Mucosa of stomach (tissue), 1 donor: ENCODE data around the gene NOX4.
"Not testable (repeated sequence)": the region's sequence is repeated elsewhere in the genome, so short reads cannot be mapped to it uniquely, and the experiment has no call there.

Source experiments
- H3K27me3 ChIP-seq: one replicate; pipeline ENCODE4 v1.7.0; 2013; ENCODE audit warnings: mild to moderate bottlenecking, low read length; ENCODE audit not compliant: control insufficient read depth, insufficient read depth
- H3K36me3 ChIP-seq: one replicate; pipeline ENCODE4 v1.7.0; 2013; ENCODE audit warnings: low read length; ENCODE audit not compliant: control insufficient read depth, insufficient read depth
- H3K4me1 ChIP-seq: one replicate; pipeline ENCODE4 v1.7.0; 2013; ENCODE audit warnings: mild to moderate bottlenecking, low read length; ENCODE audit not compliant: control insufficient read depth, insufficient read depth
- H3K4me3 ChIP-seq: one replicate; pipeline ENCODE4 v1.7.0; 2013; ENCODE audit warnings: low read length
- H3K9ac ChIP-seq: one replicate; pipeline ENCODE4 v1.7.0; 2013; ENCODE audit warnings: mild to moderate bottlenecking, low read length, moderate library complexity
- H3K9me3 ChIP-seq: one replicate; pipeline ENCODE4 v1.7.0; 2013; ENCODE audit warnings: mild to moderate bottlenecking, low read length, moderate library complexity; ENCODE audit not compliant: control insufficient read depth
- donor health status: Pancreatic carcinoma.

Gene NOX4

DNA sequence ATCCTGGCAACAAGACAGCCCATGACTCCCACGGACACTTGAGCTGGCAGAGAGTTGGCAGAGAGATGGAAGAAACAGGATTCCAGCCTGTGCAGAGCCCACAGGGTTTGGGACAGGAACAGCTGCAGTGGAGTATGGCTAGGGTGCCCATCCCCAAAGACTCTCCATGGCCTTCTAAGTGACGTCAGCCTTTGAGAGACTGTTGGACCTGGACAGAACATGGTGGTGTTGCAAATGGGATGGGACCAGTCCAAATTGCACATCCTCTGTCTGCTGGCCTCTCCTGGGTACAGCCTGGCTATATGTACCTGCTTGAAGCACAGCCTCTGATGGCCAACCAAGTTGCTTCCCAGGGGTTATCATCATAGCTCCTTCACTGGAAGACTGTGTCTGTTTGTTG is 34.5 kb downstream of the NOX4 start:
- Histone ChIP-seq H3K36me3 (no peaks in the 10 kb centered on the region), H3K9me3 (no peaks in the 10 kb centered on the region), H3K4me1 (no peaks in the 10 kb centered on the region), H3K4me3 (no peak overlapping the region), H3K27me3 (no peaks in the 10 kb centered on the region), H3K9ac (no peak overlapping the region)

DNA sequence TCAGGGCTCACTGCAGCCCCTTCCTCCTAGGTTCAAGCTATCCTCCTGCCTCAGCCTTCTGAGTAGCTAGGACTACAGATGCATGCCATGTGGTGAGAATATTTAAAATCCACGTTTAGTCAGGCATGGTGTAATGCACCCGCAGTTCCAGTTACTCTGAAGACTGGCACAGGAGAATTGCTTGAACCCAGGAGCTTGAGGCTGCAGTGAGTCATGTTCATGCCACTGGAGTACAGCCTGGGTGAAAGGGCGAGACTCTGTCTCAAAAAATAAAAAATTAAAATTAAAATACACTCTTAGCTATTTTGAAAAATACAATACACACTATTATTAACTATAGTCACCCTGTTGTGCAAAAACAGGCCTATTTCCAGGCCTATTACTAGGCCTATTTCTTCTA is 38.4 kb downstream of the NOX4 start:
- no peaks in the 10 kb centered on the region for H3K9me3 ChIP-seq
- no peak overlapping the region for H3K4me3 ChIP-seq
- no peak overlapping the region for H3K9ac ChIP-seq
- no peaks in the 10 kb centered on the region for H3K36me3 ChIP-seq
- no peaks in the 10 kb centered on the region for H3K27me3 ChIP-seq
- no peaks in the 10 kb centered on the region for H3K4me1 ChIP-seq

DNA sequence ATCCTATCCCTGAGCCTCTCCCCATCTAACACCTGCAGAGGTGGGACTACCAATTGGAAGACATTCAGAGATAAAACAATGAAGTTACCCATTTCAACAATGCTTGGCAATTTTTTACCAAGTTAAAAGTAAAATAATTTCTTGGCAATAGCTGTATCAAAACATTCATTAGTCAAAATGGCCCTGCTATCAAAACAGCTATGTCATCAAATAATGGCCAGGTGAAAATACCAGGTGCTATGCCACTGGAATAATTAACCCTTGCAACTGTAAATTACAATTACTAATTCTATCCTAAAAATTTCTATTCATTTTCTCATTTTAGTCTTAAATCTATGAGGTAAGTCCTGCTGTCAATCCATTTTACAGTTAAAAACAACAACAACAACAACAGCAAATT is 43.3 kb downstream of the NOX4 start:
- Histone ChIP-seq H3K9me3 (no peaks in the 10 kb centered on the region), H3K9ac (no peak overlapping the region), H3K36me3 (no peaks in the 10 kb centered on the region), H3K4me1 (no peaks in the 10 kb centered on the region), H3K27me3 (no peaks in the 10 kb centered on the region), H3K4me3 (no peak overlapping the region)

DNA sequence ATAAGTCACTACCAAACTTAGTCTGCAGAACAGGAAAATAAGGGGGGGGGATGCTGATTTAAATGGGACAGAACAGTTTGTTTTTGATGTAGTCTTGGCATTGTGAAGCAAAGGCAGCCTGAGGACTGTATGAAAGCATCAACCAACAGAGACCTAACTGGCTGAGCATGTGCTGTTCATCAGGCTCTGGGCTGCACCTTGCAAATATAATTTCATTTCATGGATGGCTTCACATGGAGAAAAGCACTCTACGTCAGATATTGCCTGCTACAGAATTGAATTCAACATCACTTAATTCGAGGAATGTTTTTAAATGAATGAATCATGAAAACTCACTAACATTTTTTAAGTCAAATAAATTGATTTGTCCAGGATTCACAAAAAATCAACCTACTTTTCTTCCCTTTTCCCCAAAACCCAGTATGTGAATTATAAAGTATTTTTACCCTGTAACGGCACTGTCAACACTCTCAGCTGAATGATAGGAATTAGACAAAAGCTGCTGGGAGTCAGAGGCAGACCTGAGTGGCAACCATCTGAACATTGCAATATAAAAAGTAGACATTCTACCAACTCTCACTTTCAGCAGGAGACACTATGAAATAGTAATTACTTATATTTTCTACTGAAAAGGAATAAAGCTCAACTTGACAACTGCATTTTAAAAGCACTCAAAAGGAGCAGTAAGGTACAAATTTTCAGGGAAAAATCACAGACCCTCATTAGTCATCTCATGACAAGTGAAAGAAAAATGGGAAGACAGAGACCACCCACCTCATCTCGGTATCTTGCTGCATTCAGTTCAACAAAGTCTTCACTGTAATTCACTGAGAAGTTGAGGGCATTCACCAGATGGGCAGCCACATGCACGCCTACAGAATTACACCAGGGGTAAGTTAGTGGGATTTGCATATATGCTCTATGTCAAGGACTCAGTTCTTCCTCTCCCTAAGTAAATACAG is 47.5 kb downstream of the NOX4 start:
- Histone ChIP-seq H3K27me3 (no peaks in the 10 kb centered on the region), H3K4me3 (no peak overlapping the region), H3K9ac (no peak overlapping the region), H3K4me1 (no peaks in the 10 kb centered on the region), H3K9me3 (no peaks in the 10 kb centered on the region), H3K36me3 (no peaks in the 10 kb centered on the region)

DNA sequence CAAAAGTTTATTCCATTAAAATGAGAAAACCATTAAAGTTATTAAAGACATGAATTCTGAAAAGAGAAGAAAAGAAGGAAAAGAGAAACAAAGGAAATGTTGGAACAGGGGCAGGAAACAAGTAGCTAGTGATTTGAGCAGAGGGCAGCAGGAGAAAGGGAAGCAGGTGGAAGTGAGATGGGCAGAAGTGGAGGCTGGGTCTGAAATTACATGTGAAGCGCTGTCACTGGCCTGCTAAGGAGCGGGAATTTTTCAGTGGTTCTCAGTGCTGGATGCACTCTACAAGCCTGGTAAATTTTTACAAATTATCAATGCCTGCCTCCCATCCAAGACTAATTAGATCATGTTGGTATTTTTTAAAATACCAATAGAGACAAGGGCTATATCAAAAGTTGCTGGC is 48.4 kb downstream of the NOX4 start:
- H3K9ac ChIP-seq, result no peak overlapping the region
- H3K4me3 ChIP-seq, result no peak overlapping the region
- H3K36me3 ChIP-seq, result no peaks in the 10 kb centered on the region
- H3K4me1 ChIP-seq, result no peaks in the 10 kb centered on the region
- H3K27me3 ChIP-seq, result no peaks in the 10 kb centered on the region
- H3K9me3 ChIP-seq, result no peaks in the 10 kb centered on the region

DNA sequence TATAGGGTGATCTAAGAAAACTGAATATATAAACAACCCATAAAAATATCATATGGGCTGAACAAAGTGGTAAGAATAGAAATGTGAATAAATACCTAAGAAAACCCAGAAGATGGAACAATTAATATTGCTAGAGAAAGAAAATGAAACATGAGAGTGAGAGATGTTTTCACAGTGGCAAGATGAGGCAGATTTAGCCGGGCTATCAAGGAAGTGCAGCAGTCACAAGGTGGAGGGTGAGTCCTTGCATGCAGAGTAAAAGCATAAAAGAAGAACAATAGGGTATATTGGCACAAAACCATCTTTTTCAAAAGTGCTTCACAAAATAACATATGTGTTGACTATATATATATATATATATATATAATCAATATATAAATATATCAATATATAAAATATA is 49.6 kb downstream of the NOX4 start:
- no peak overlapping the region for H3K4me3 ChIP-seq
- H3K36me3 ChIP-seq, result no peaks in the 10 kb centered on the region
- no peaks in the 10 kb centered on the region for H3K4me1 ChIP-seq
- no peaks in the 10 kb centered on the region for H3K9me3 ChIP-seq
- H3K27me3 ChIP-seq, result no peaks in the 10 kb centered on the region
- no peak overlapping the region for H3K9ac ChIP-seq

DNA sequence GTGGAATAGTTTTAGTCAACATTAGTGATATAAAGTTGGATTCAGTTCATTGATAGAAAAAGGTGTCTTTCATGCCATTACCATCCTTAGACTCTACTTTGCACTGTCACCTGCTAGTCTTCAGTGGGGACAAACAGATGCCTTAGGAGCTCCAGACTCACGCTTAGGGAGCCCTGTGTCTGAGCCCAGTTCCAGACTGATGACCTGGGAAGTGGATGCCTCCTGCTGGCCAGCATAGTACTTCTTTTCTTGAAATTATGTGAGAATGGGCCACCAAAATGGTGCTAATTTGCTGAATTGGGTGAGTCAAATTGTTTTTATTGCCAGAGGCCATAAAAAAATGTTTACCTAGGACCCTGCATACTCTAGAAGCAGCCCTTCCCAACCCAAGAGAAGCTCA is 53.9 kb downstream of the NOX4 start:
- Histone ChIP-seq H3K4me3 (no peak overlapping the region), H3K36me3 (no peaks in the 10 kb centered on the region), H3K27me3 (no peaks in the 10 kb centered on the region), H3K9me3 (no peaks in the 10 kb centered on the region), H3K4me1 (no peaks in the 10 kb centered on the region), H3K9ac (no peak overlapping the region)

DNA sequence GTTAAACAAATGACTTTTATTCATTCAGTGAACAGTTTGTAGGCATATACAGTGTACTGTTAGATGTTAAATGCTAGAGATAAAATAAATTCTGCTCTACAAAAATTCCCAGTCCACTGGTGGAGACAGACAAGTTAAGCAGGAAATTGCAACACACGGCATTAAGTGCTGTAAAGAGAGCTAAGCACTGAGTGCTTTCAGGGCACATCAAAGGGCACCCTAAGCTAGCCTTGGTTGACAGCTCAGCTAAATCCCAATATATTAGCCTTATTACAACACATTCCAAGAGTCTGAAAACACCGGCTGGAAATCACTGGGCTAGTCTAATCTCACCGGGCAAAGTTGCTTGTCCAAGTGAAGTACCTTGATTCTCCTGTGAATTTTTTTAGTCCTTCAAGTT is 55.1 kb downstream of the NOX4 start:
- H3K27me3 ChIP-seq, result no peaks in the 10 kb centered on the region
- H3K36me3 ChIP-seq, result no peaks in the 10 kb centered on the region
- no peak overlapping the region for H3K4me3 ChIP-seq
- no peaks in the 10 kb centered on the region for H3K4me1 ChIP-seq
- H3K9ac ChIP-seq, result no peak overlapping the region
- no peaks in the 10 kb centered on the region for H3K9me3 ChIP-seq

DNA sequence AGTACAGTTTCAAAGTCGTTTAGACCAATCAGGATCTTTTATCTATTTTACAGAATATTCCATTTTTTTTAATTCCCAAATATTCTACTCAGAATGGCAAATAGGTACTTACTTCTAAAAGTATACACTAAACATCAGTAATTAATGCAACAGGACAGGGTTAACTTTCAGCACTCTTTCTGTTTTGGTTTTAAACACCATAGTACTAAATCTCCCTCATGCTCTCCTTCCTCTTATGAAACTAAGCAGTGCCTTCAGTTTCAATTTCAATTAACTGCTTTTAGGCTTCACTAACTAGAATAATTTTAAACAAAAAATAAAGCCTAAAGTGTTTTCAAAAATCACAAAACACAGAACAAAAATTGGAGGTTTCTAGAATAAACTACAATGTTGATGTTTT is 57.9 kb downstream of the NOX4 start:
- no peak overlapping the region for H3K4me3 ChIP-seq
- no peaks in the 10 kb centered on the region for H3K36me3 ChIP-seq
- no peaks in the 10 kb centered on the region for H3K4me1 ChIP-seq
- no peak overlapping the region for H3K9ac ChIP-seq
- no peaks in the 10 kb centered on the region for H3K9me3 ChIP-seq
- H3K27me3 ChIP-seq, result no peaks in the 10 kb centered on the region

DNA sequence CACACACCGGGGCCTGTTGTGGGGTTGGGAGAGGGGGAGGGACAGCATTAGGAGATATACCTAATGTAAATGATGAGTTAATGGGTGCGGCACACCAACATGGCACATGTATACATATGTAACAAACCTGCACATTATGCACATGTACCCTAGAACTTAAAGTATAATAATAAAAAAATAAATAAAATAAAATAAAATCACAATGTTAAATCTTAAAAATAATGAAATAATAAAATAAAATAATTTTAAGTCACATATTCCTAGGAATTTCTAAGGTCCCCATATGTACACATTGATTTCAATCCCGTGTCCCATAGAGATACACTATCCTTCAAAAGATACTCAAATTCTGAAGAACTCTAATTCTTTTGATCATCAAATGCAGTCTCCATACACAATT is 59.0 kb downstream of the NOX4 start:
- H3K36me3 ChIP-seq, H3K4me3 ChIP-seq, H3K4me1 ChIP-seq, H3K27me3 ChIP-seq, H3K9me3 ChIP-seq, H3K9ac ChIP-seq: not testable (repeated sequence)

DNA sequence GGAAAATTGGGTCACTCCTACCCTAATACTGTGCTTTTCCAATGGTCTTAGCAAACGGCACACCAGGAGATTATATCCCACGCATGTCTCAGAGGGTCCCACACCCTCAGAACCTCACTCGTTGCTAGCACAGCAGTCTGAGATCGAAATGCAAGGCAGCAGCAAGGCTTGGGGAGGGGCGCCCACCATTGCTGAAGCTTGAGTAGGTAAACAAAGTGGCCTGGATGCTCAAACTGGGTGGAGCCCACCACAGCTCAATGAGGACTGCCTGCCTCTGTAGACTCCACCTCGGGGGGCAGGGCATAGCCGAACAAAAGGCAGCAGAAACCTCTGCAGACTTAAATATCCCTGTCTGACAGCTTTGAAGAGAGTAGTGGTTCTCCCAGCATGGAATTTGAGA is 64.7 kb downstream of the NOX4 start:
- not testable (repeated sequence) for H3K4me1 ChIP-seq, H3K36me3 ChIP-seq, H3K27me3 ChIP-seq

DNA sequence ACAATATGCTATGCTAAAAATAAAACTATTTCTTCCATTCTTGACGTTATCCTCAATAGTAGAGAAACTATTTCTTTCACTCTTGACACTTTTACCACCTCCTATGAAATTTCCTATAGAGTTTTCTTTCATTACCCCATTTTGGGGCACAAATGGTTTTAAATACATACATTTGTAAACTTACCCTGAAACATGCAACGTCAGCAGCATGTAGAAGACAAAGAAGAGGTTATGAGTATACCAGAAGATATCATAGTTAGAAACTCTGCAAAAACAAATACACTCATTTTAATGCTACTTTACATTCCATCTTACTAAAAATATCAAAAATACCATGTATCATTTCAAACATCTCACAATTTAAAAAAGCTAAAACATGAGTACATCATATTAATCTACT is 69.5 kb downstream of the NOX4 start:
- Histone ChIP-seq H3K9me3 (no peaks in the 10 kb centered on the region), H3K9ac (no peak overlapping the region), H3K36me3 (no peaks in the 10 kb centered on the region), H3K27me3 (no peaks in the 10 kb centered on the region), H3K4me3 (no peak overlapping the region), H3K4me1 (no peaks in the 10 kb centered on the region)

More for the DNA sequence above, 64.7 kb downstream of the NOX4 start:
- H3K9me3 ChIP-seq, H3K9ac ChIP-seq, H3K4me3 ChIP-seq: not testable (repeated sequence)

DNA sequence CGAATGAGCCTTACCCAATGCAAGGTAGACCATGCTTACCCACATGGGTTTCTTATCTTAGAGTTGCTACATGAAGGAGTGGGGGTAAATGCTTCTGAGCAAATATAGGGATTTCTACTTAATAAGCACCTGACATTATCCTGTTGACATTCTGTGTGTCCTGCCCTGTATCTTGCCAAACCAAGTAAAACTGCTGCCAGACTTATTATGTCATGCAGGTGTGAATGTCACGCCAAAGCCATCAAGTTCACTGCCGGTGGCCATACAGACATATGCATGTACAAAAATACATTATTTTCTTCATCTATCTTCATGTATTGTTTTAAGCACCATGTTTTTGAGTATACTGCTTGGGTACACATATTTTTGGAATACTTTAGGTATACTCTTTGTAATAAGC is 70.2 kb downstream of the NOX4 start:
- H3K4me1 ChIP-seq, result no peaks in the 10 kb centered on the region
- H3K4me3 ChIP-seq, result no peak overlapping the region
- no peaks in the 10 kb centered on the region for H3K27me3 ChIP-seq
- H3K9ac ChIP-seq, result no peak overlapping the region
- no peaks in the 10 kb centered on the region for H3K36me3 ChIP-seq
- H3K9me3 ChIP-seq, result no peaks in the 10 kb centered on the region
